ENCODE results near the gene GIPR. TPM values are rescaled to one million over a fixed set of nuclear protein-coding genes. Genes with fewer than 3 reads are reported as not detected.
A peak's percentile ranks its signal among the peaks of the same experiment; 100 is the strongest.

GIPR gene
- total RNA-seq, 1 donor from 2014 or later, result 4.7 TPM

GRCh38 chr19:45646345-45646698, 21.7 kb upstream of the GIPR start:
- intact Hi-C loops (cut with micrococcal nuclease), result loop anchor here (10.0 kb wide), 1 partner anchor 122 kb away; no protein-coding TSS in a partner anchor
- H3K4me3 ChIP-seq, result peak overlapping the region; percentile 72
- no peak for DNase-seq
- TF ChIP-seq CTCF (IDR thresholded peaks at IDR 0.05; ENCODE audit: borderline replicate concordance), result no peak
- H3K4me1 ChIP-seq, result peaks cover 38% of the 10 kb centered on the region
- no peaks in the 10 kb centered on the region for H3K9me3 ChIP-seq (replicated peaks)
- H3K27me3 ChIP-seq (ENCODE audit: low read depth), result peaks cover 7% of the 10 kb centered on the region
- H3K36me3 ChIP-seq, result no peaks in the 10 kb centered on the region
- no peak overlapping the region for H3K27ac ChIP-seq (replicated peaks)

GRCh38 chr19:45650722-45651121, 17.3 kb upstream of the GIPR start:
- peaks cover 7% of the 10 kb centered on the region for H3K4me1 ChIP-seq
- H3K27me3 ChIP-seq (ENCODE audit: low read depth), result peaks cover 20% of the 10 kb centered on the region
- H3K36me3 ChIP-seq, result no peaks in the 10 kb centered on the region
- intact Hi-C loops (cut with micrococcal nuclease), result no loop called here
- DNase-seq, result no peak
- TF ChIP-seq CTCF (IDR thresholded peaks at IDR 0.05; ENCODE audit: borderline replicate concordance), result no peak
- no peaks in the 10 kb centered on the region for H3K9me3 ChIP-seq (replicated peaks)
- H3K27ac ChIP-seq (replicated peaks), result no peak overlapping the region
- H3K4me3 ChIP-seq, result no peak overlapping the region

- intact Hi-C loops (cut with micrococcal nuclease), result no loop called here
- DNase-seq, result no peak
- H3K9me3 ChIP-seq (replicated peaks), result no peaks in the 10 kb centered on the region
- H3K27me3 ChIP-seq (ENCODE audit: low read depth), result peaks cover 17% of the 10 kb centered on the region
- H3K27ac ChIP-seq (replicated peaks), result no peak overlapping the region
- H3K36me3 ChIP-seq, result no peaks in the 10 kb centered on the region
- no peaks in the 10 kb centered on the region for H3K4me1 ChIP-seq
- no peak overlapping the region for H3K4me3 ChIP-seq
- no peak for TF ChIP-seq CTCF (IDR thresholded peaks at IDR 0.05; ENCODE audit: borderline replicate concordance)
Measured at GRCh38 chr19:45653634-45654033, 14.4 kb upstream of the GIPR start.

- no peak for DNase-seq
- TF ChIP-seq CTCF (IDR thresholded peaks at IDR 0.05; ENCODE audit: borderline replicate concordance), result no peak
- intact Hi-C loops (cut with micrococcal nuclease), result no loop called here
Measured at GRCh38 chr19:45655073-45655472, 12.9 kb upstream of the GIPR start.

GRCh38 chr19:45657520-45658167, 10.4 kb upstream of the GIPR start:
- no peak for TF ChIP-seq CTCF (IDR thresholded peaks at IDR 0.05; ENCODE audit: borderline replicate concordance)
- H3K36me3 ChIP-seq, result no peaks in the 10 kb centered on the region
- H3K27me3 ChIP-seq (ENCODE audit: low read depth), result peaks cover 51% of the 10 kb centered on the region
- DNase-seq, result no peak
- intact Hi-C loops (cut with micrococcal nuclease), result no loop called here
- no peak overlapping the region for H3K4me3 ChIP-seq
- H3K9me3 ChIP-seq (replicated peaks), result no peaks in the 10 kb centered on the region
- no peaks in the 10 kb centered on the region for H3K4me1 ChIP-seq
- no peak overlapping the region for H3K27ac ChIP-seq (replicated peaks)

More at GRCh38 chr19:45655073-45655472, 12.9 kb upstream of the GIPR start:
- no peak overlapping the region for H3K4me3 ChIP-seq
- H3K27me3 ChIP-seq (ENCODE audit: low read depth), result peaks cover 30% of the 10 kb centered on the region
- no peaks in the 10 kb centered on the region for H3K9me3 ChIP-seq (replicated peaks)
- no peaks in the 10 kb centered on the region for H3K36me3 ChIP-seq
- H3K27ac ChIP-seq (replicated peaks), result no peak overlapping the region
- H3K4me1 ChIP-seq, result no peaks in the 10 kb centered on the region
